Measurements from ENCODE around the gene RSPH10B2. TPM values are rescaled to one million over a fixed set of nuclear protein-coding genes. Genes with fewer than 3 reads are reported as not detected.
"Not testable (repeated sequence)": the region's sequence is repeated elsewhere in the genome, so short reads cannot be mapped to it uniquely, and the experiment has no call there.

The RSPH10B2 gene
- total RNA-seq, 1 experiment from 2014 or later, result 0.15 TPM

DNA sequence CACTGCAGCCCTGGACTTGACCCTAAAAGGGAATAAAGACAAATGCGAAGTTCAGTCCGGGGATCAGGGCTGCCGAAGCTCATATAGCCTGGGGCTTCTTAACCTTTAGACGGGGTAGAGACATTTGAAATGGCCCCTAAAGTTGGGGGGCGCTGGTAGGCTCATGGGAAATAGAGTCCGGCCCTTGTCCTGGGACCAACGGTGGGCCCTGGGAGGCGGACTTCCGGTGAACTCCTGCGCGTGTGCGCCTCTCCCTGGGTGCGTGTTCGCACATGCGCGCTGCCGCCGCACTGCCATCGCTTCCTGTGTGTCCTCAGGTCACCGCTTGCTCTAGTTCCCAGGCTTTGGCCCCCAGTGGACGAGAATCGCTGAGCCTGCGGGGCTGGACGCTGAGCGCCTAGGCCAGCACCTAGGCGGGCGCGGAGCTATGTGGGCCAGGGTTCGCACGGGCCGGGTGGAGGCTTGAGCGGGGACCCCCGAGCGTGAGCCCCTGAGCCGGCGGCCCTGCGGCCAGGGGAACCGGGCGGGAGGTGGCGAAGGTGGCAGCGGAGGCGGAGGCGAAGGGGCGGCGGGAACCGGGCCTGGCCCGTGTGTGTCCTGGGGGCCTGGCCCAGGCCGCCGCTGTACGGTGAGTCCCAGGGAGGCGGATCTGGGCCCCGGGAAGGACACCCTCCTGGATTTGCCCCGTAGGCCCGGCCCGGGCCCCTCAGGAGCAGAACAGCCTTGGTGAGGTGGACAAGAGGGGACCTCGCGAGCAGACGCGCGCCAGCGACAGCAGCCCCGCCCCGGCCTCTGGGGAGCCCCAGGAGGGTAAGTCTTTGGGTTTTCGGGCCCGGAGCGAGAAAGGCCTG lies 24.2 kb upstream of the RSPH10B2 start:
- Histone ChIP-seq H3K27ac (ENCODE audit: low read length) (peak overlapping the region; percentile 95), H3K27me3 (ENCODE audit: control insufficient read depth, insufficient read depth, low read length) (no peaks in the 10 kb centered on the region), H3K36me3 (ENCODE audit: control insufficient read depth, insufficient read depth, low read length) (no peaks in the 10 kb centered on the region), H3K4me1 (ENCODE audit: control insufficient read depth, insufficient read depth, low read length) (peaks cover 3% of the 10 kb centered on the region; the same call in 1 of the 2 replicates), H3K4me3 (ENCODE audit: low read depth in 2 of 2, low read length in 2 of 2) (peak overlapping the region; percentile 72 to 86), H3K9me3 (ENCODE audit: control insufficient read depth, insufficient read depth, low read depth, low read length) (no peaks in the 10 kb centered on the region)
- POLR2A ChIA-PET, result no interaction called here
- TF ChIP-seq SIN3A (IDR thresholded peaks at IDR 0.05; ENCODE audit: borderline replicate concordance, insufficient read depth, low read depth, low read length), result no peak
- TF ChIP-seq POLR2AphosphoS5 (IDR thresholded peaks at IDR 0.05; ENCODE audit: low read depth, low read length), result peak; percentile 91
- DNase-seq (ENCODE audit: low read depth, low spot score) (peak; percentile 64), ATAC-seq (peak; percentile 100)
- in situ Hi-C loops (cut with HindIII; ENCODE audit: low pct_unique_long_range_greater_than_20kb, low sequenced_read_pairs) (no loop called here), intact Hi-C loops (cut with micrococcal nuclease; ENCODE audit: unreplicated experiment) (no loop called here)
- CTCF ChIA-PET, result interaction anchor here (0.5 kb wide), 1 partner anchor 216 kb away, joined by 3 read pairs; no protein-coding TSS in a partner anchor
- no TSS peak for BruUV-seq (replicated peaks)

DNA sequence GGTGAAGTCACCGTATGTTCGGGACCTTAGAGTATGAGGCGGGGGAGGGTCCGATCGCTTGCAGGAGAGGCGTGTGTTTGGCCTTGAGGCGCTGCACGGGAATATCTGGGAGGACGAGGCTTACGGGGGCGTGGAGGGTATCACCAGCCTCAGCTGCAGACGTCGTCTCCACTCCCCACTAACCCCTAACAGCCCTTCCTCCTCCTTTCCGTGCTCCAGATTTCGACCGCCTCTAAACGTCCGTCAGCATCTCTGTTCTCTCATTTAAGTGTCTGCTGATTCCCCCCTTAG lies 23.6 kb upstream of the RSPH10B2 start:
- DNase-seq (ENCODE audit: low read depth, low spot score) (no peak), ATAC-seq (no peak)
- ChIA-PET CTCF (no interaction called here), POLR2A (no interaction called here)
- no peaks in the 10 kb centered on the region for H3K27me3 ChIP-seq (ENCODE audit: control insufficient read depth, insufficient read depth, low read length)
- H3K9me3 ChIP-seq (ENCODE audit: control insufficient read depth, insufficient read depth, low read depth, low read length), result no peaks in the 10 kb centered on the region
- intact Hi-C loops (cut with micrococcal nuclease; ENCODE audit: unreplicated experiment) (no loop called here), in situ Hi-C loops (cut with HindIII; ENCODE audit: low pct_unique_long_range_greater_than_20kb, low sequenced_read_pairs) (no loop called here)
- H3K27ac ChIP-seq (ENCODE audit: low read length), result peak overlapping the region; percentile 95
- TF ChIP-seq POLR2AphosphoS5 (IDR thresholded peaks at IDR 0.05; ENCODE audit: low read depth, low read length), result no peak
- TF ChIP-seq SIN3A (IDR thresholded peaks at IDR 0.05; ENCODE audit: borderline replicate concordance, insufficient read depth, low read depth, low read length), result no peak
- TF ChIP-seq, protein P1, sequence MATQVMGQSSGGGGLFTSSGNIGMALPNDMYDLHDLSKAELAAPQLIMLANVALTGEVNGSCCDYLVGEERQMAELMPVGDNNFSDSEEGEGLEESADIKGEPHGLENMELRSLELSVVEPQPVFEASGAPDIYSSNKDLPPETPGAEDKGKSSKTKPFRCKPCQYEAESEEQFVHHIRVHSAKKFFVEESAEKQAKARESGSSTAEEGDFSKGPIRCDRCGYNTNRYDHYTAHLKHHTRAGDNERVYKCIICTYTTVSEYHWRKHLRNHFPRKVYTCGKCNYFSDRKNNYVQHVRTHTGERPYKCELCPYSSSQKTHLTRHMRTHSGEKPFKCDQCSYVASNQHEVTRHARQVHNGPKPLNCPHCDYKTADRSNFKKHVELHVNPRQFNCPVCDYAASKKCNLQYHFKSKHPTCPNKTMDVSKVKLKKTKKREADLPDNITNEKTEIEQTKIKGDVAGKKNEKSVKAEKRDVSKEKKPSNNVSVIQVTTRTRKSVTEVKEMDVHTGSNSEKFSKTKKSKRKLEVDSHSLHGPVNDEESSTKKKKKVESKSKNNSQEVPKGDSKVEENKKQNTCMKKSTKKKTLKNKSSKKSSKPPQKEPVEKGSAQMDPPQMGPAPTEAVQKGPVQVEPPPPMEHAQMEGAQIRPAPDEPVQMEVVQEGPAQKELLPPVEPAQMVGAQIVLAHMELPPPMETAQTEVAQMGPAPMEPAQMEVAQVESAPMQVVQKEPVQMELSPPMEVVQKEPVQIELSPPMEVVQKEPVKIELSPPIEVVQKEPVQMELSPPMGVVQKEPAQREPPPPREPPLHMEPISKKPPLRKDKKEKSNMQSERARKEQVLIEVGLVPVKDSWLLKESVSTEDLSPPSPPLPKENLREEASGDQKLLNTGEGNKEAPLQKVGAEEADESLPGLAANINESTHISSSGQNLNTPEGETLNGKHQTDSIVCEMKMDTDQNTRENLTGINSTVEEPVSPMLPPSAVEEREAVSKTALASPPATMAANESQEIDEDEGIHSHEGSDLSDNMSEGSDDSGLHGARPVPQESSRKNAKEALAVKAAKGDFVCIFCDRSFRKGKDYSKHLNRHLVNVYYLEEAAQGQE (IDR thresholded peaks at IDR 0.05; ENCODE audit: insufficient read depth in 1 of 2, low read depth in 2 of 2, low read length in 1 of 2), result no peak
- no peak for TF ChIP-seq TCF7L2 (IDR thresholded peaks at IDR 0.05; ENCODE audit: low read depth, low read length)
- TF ChIP-seq, protein P2, sequence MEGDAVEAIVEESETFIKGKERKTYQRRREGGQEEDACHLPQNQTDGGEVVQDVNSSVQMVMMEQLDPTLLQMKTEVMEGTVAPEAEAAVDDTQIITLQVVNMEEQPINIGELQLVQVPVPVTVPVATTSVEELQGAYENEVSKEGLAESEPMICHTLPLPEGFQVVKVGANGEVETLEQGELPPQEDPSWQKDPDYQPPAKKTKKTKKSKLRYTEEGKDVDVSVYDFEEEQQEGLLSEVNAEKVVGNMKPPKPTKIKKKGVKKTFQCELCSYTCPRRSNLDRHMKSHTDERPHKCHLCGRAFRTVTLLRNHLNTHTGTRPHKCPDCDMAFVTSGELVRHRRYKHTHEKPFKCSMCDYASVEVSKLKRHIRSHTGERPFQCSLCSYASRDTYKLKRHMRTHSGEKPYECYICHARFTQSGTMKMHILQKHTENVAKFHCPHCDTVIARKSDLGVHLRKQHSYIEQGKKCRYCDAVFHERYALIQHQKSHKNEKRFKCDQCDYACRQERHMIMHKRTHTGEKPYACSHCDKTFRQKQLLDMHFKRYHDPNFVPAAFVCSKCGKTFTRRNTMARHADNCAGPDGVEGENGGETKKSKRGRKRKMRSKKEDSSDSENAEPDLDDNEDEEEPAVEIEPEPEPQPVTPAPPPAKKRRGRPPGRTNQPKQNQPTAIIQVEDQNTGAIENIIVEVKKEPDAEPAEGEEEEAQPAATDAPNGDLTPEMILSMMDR (IDR thresholded peaks at IDR 0.05), result no peak
- BruUV-seq (replicated peaks), result no TSS peak
- peak overlapping the region; percentile 72 to 86 for H3K4me3 ChIP-seq (ENCODE audit: low read depth in 2 of 2, low read length in 2 of 2)
- H3K36me3 ChIP-seq (ENCODE audit: control insufficient read depth, insufficient read depth, low read length), result no peaks in the 10 kb centered on the region
- H3K4me1 ChIP-seq (ENCODE audit: control insufficient read depth, insufficient read depth, low read length), result peaks cover 3% of the 10 kb centered on the region; the same call in 1 of the 2 replicates

DNA sequence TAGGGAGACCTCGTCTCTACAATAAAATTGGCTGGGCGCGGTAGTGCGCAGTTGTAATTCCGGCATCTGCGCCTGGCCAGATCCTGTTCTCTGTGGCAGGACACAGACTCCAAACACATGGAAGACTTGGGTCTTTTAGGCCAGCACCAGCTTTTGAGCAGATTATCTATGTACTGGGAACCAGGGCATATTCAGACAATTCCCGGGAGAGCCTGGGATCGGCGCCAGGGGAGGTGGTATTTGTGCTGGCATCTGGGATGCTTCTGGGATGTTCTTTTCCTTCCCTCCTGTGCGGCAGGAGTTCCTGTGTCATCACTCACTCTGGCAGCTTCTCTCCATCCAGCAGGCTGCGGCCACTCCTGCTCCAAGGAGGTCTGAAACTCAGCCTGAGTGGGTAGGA lies 15.5 kb upstream of the RSPH10B2 start:
- CTCF ChIA-PET, result not testable (repeated sequence)
- 0 out of 2 replicates have a peak, but pooled peaks have one; percentile 15 for ATAC-seq

DNA sequence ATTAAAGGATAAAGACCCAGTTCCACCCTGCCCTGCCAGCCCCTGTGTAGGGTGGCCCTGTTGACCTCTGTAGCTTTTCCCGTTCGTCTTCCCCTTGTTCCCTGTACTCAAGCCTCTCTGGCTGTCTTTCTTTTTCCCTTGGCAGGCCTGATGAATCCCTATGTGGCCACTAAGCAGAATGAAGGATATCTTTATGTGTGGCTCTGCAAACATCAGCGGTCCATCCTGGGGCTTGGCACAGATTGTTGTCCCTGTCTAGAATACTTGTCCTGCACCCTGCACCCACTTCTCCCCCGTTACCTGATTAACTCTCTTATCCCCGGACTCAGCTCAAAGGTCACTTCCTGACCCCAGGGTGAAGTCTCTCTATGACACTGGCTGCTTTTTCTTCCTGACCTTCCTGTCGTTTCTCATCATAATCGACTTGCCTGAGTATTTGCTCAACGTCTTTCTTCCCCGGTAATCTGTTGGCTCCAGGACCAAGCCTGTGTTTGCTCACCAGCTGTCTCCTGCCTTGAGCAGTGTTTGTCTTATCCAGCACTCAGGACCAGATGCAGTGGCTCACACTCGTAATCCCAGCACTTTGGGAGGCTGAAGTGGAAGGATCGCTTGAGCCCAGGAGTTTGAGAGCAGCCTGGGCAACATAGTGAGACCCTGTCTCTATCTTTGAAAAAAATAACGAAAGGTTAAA lies 9.3 kb upstream of the RSPH10B2 start:
- H3K9me3 ChIP-seq (ENCODE audit: control insufficient read depth, insufficient read depth, low read depth, low read length); intact Hi-C loops (cut with micrococcal nuclease; ENCODE audit: unreplicated experiment); H3K36me3 ChIP-seq (ENCODE audit: control insufficient read depth, insufficient read depth, low read length); CTCF ChIA-PET; BruUV-seq (replicated peaks); H3K4me1 ChIP-seq (ENCODE audit: control insufficient read depth, insufficient read depth, low read length); H3K4me3 ChIP-seq (ENCODE audit: low read depth in 2 of 2, low read length in 2 of 2); DNase-seq (ENCODE audit: low read depth, low spot score); H3K27ac ChIP-seq (ENCODE audit: low read length); in situ Hi-C loops (cut with HindIII; ENCODE audit: low pct_unique_long_range_greater_than_20kb, low sequenced_read_pairs); H3K27me3 ChIP-seq (ENCODE audit: control insufficient read depth, insufficient read depth, low read length): not testable (repeated sequence)
- peak; percentile 47; the same call in 1 of the 2 replicates for ATAC-seq
- POLR2A ChIA-PET, result interaction anchor here (0.6 kb wide), 1 partner anchor 891 kb away, joined by 6 read pairs; no protein-coding TSS in a partner anchor

More for the DNA sequence above, 15.5 kb upstream of the RSPH10B2 start:
- in situ Hi-C loops (cut with HindIII; ENCODE audit: low pct_unique_long_range_greater_than_20kb, low sequenced_read_pairs); intact Hi-C loops (cut with micrococcal nuclease; ENCODE audit: unreplicated experiment); DNase-seq (ENCODE audit: low read depth, low spot score); H3K4me3 ChIP-seq (ENCODE audit: low read depth in 2 of 2, low read length in 2 of 2); H3K36me3 ChIP-seq (ENCODE audit: control insufficient read depth, insufficient read depth, low read length); H3K9me3 ChIP-seq (ENCODE audit: control insufficient read depth, insufficient read depth, low read depth, low read length); BruUV-seq (replicated peaks); H3K27me3 ChIP-seq (ENCODE audit: control insufficient read depth, insufficient read depth, low read length); H3K27ac ChIP-seq (ENCODE audit: low read length); H3K4me1 ChIP-seq (ENCODE audit: control insufficient read depth, insufficient read depth, low read length): not testable (repeated sequence)
- POLR2A ChIA-PET, result interaction anchor here (0.7 kb wide), 1 partner anchor 1212 kb away, joined by 3 read pairs; no protein-coding TSS in a partner anchor

DNA sequence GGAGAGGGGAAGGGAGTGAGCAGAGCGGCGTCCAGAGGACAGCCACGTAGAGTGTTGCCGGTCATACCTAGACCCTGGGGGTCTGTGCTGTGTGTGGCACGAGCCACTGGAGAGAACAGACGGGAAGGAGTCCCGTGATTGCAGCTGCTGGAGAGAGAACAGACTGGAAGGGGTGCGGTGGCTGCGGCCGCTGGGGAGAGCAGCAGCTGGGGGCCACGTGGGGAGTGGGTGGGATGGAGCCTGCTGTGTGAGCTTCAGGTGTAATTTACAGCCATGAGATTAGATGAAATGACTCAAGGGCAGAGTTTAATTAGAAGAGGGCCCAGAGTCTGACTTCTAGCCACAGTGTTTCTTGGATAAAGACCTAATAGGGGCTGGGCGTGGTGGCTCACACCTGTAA lies 4.6 kb upstream of the RSPH10B2 start:
- DNase-seq (ENCODE audit: low read depth, low spot score); H3K9me3 ChIP-seq (ENCODE audit: control insufficient read depth, insufficient read depth, low read depth, low read length); CTCF ChIA-PET; POLR2A ChIA-PET; ATAC-seq; H3K36me3 ChIP-seq (ENCODE audit: control insufficient read depth, insufficient read depth, low read length); intact Hi-C loops (cut with micrococcal nuclease; ENCODE audit: unreplicated experiment); H3K4me1 ChIP-seq (ENCODE audit: control insufficient read depth, insufficient read depth, low read length); H3K27me3 ChIP-seq (ENCODE audit: control insufficient read depth, insufficient read depth, low read length); H3K27ac ChIP-seq (ENCODE audit: low read length); BruUV-seq (replicated peaks); H3K4me3 ChIP-seq (ENCODE audit: low read depth in 2 of 2, low read length in 2 of 2); in situ Hi-C loops (cut with HindIII; ENCODE audit: low pct_unique_long_range_greater_than_20kb, low sequenced_read_pairs): not testable (repeated sequence)
